SK-MEL-5 (cell line): ENCODE measurements around the gene TAB3. TPM values are rescaled to one million over a fixed set of nuclear protein-coding genes. Genes with fewer than 3 reads are reported as not detected.
A peak's percentile ranks its signal among the peaks of the same experiment; 100 is the strongest.

ENCODE experiments used
- DNase-seq: peaks from one replicate; pipeline ENCODE4 v3.0.0-alpha.2; 2016; ENCODE audit warnings: low read depth, low spot score
- in situ Hi-C: cut with HindIII; loops from 2 replicates; pipeline ENCODE4 v1.10.0; 2016; ENCODE audit warnings: low sequenced_read_pairs, high pct_unique_total_duplicates, low pct_unique_long_range_greater_than_20kb
- polyA plus RNA-seq, 2 experiments: library from polyadenylated mRNA; depleted of rRNA; stranded (reverse); fragments of >200 nt; gene quantifications; 2 replicates each; pipeline ENCODE4 v1.2.3, GENCODE V29; 2015
- total RNA-seq: library from RNA; depleted of rRNA; stranded (reverse); fragments of >200 nt; shearing (Covaris generic); gene quantifications from 2 replicates; pipeline ENCODE4 v1.2.3, GENCODE V29; 2014; rRNA removed

The TAB3 gene
- 28.0 and 29.4 TPM in 2 replicates for total RNA-seq
- 32.1 and 48.1 TPM in 2 replicates for polyA plus RNA-seq (2015; cell fraction: cytosol; rRNA removed)
- polyA plus RNA-seq (2015; cell fraction: nucleus; rRNA removed), result 75.5 and 80.6 TPM in 2 replicates

- in situ Hi-C loops, result no loop called here
These were observed at the start of gene TAB3 for GRCh38 chrX:30889147-30890140. Gene TAB3 (minus strand): TSS chrX:30889254. CDS start chrX:30859588, 29,666 bp downstream.

DNA sequence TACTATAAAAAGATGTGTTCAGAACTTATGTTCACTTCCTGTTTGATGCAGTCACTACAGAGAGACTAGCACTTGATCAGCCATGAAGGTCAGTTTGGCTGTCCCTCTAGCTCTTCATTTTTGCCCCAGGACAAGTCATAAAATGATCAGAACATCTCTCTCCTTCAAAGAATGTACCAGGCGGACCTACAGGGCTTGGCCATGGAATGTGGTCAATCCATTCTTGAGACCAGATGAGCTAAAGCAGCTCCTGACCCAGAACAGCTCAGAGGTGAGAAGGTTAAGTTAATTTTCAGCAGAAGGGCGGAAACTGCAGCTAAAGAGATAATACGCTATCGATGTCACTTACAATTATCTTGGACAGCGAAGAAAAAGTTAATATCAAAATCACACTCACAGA, 49.2 kb upstream of the TAB3 start:
- in situ Hi-C loops, result no loop called here
- DNase-seq, result no peak

More at GRCh38 chrX:30889147-30890140, at the start of gene TAB3:
- peak; percentile 94 for DNase-seq

- peak; percentile 75 for DNase-seq
- in situ Hi-C loops, result no loop called here
These were observed 46.9 kb upstream of the TAB3 start for GRCh38 chrX:30935985-30936384.

DNA sequence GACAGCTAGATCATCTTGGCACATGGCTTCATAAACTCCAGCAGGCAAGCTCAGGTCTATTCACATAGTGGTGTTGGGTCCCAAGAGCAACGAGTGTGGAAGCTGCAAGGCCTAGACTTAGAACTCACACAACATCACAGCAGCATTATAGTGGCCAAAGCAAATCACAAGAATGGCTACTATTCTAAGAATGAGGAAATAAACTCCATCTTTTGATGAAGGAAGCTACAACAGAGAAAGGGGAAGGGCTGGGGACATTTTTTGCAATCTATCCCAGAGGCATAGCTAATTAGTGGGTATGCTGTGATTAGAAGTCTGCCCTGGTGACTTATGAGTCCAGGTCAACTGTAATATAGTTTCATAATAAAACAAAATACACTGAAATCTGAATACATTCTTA, 42.9 kb upstream of the TAB3 start:
- DNase-seq, result no peak
- in situ Hi-C loops, result no loop called here

- DNase-seq, result no peak
- in situ Hi-C loops, result no loop called here
These were observed 41.6 kb upstream of the TAB3 start for GRCh38 chrX:30930679-30931078.

DNA sequence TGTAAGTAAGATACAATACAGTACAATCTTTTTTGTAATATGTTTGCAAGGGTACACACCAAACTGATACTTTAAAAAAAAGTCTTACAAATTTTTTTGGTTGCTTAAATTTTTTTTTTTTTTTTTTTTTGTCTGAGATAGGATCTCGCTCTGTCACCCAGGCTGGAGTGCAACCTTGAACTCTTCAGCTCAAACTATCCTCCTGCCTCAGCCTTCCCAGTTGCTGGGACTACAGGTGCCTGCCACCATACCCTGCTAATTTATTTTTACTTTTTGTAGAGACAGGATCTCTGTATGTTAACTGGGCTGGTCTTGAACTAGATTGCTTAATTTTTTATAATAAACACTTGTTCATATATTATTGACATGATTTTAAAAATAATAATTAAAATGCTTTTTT, 41.1 kb upstream of the TAB3 start:
- no peak for DNase-seq
- in situ Hi-C loops, result no loop called here

DNA sequence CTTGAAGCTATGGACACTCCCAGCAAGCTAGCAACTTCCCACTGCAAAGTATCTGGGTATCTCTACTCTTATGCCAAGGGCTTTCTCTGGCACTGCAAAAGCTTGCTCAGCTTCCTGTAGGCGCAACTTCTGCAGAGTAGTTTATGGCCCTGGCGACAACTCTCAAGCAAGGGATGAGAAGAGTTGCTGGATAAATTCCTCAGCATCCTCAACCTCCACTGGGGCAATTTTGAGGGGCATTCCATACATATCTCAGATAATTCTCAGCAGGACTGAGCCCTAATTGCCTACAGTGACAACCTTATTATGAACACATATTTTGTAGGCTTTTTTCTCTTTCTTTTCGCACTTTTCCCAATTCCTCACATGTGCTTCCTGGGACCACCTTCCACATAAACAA, 31.2 kb upstream of the TAB3 start:
- in situ Hi-C loops, result no loop called here
- DNase-seq, result no peak

GRCh38 chrX:30918480-30918879, 29.4 kb upstream of the TAB3 start:
- DNase-seq, result peak; percentile 89
- in situ Hi-C loops, result no loop called here

DNA sequence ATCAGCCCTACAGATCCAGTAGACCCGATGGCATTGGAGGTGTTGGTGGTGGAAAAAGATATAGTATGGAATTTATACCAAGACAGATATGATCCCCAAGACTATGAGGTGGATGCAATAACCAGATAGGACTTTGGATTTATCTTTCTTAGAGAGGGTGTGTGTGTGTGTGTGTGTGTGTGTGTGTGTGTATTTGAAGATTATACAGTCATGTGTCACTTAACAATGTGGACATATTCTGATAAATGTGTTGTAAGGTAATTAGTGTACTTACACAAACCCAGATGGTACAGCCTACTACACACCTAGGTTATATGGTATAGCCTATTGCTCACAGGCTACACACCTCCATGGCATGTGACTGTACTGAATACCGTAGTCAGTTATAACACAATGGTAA, 24.4 kb upstream of the TAB3 start:
- in situ Hi-C loops, result no loop called here

DNA sequence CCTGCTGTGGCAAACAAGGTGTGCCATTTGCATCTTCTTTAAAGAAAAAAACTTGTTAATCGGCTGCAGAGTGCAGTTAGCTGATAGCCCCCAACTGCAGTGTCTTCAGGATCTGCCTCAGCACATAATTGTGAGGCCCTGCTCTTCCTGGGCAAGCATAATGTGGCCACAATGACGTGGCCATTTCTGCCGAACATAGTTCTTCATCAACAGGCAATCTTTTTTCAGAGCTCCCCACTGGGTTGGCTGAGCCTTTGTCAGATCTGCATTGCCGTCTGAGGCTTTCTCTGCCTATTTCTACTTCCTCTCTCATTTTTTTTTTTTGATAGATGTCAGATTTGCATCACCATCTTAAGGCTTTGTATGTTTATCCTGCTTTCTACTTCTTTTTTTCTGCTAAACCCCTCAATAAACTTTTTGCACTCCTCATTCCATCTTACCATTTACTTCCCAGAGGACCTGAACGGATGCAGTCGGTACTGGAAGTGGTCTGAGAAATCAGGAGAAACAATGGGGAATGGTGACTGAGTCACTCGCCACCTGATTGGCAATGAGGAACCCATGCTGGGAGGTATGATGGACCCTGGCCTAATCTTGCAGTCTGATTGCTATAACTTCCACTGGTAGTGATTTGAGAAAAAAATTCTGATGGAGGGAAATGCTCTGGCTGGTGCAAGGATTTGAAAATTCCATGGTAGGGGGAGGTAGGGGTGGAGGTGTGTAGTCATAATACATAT, 21.2 kb upstream of the TAB3 start:
- no peak for DNase-seq
- in situ Hi-C loops, result no loop called here

More for the DNA sequence above, 24.4 kb upstream of the TAB3 start:
- no peak for DNase-seq

DNA sequence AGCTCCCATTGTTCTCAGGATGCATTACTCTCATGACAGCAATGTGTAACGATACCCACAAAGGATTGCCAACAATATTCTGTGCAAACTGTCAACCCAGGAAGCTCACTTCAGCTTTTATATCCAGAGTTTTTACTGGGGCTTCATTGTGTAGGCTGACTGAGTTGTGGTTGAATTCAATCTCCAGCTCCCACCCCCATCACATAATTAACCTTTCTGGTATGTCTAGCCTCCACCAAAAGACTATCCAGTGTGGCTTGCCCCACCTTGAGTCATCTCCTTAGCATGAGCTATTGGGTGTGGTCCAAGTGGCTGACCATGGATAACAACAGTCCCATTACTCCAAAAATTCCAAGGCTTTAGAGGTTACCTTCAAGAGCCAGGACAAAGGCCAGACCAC, 17.7 kb upstream of the TAB3 start:
- in situ Hi-C loops, result no loop called here
- peak; percentile 27 for DNase-seq

GRCh38 chrX:30905321-30905720, 16.3 kb upstream of the TAB3 start:
- in situ Hi-C loops, result no loop called here
- peak; percentile 39 for DNase-seq

GRCh38 chrX:30904632-30905031, 15.6 kb upstream of the TAB3 start:
- no peak for DNase-seq
- in situ Hi-C loops, result no loop called here

DNA sequence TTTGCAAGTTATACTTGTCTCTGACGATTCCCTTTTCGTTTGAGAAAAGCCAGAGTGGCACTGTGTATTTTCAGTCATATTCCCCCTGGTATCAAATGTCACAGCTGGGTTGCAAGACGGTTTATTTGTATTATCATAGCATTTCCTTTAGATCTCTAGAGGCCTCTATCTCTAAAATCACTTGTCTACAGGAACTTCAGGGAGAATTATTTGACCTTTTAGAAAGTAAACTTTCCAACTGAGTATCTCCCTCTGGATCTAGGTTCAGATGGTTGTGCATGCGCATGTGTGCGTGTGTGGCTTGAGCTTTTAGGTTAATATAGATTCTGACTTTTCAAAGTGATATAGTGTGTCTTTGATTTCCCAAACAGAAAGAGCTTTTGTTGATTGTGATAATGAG, 15.1 kb upstream of the TAB3 start:
- in situ Hi-C loops, result no loop called here
- peak; percentile 88 for DNase-seq

DNA sequence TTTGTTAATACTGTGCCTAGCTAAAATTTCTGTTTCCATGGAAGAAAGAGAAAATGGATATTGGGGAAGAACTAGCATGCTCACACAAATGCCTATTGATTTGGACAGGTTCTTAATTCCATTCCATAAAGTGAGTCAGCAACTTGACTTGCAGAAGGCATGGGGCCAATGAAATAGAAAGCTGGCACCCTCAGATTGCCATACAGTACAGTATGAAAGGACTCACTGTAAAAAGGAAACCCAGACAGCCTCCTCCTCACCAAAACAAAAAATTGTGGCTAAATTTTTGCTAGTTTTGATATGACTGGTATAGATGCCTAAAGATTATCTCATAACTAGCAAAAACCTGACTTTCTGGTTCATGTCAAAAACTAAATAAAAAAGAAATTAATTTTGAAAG, 11.2 kb upstream of the TAB3 start:
- DNase-seq, result no peak
- in situ Hi-C loops, result no loop called here

GRCh38 chrX:30898886-30899285, 9.8 kb upstream of the TAB3 start:
- in situ Hi-C loops, result no loop called here
- no peak for DNase-seq

DNA sequence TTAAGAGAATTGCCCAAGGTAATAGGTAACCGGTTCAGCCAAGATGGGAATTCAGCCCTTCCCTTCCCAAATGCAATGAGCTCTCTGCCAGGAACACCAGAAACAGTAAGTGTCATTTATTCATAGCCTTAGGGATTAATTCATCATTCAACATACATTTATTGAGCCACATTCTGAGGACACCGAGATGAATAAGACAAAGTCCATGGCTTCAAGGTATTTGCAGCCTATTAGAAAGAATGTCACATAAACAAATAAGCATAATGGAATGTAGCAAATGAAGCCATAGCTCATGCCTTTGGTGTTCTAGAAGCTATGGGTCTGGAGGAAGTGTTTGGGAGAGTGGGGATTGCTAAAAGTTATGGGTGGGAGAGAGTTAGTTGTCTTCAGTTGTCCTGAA, 6.3 kb upstream of the TAB3 start:
- peak; percentile 30 for DNase-seq
- in situ Hi-C loops, result no loop called here

DNA sequence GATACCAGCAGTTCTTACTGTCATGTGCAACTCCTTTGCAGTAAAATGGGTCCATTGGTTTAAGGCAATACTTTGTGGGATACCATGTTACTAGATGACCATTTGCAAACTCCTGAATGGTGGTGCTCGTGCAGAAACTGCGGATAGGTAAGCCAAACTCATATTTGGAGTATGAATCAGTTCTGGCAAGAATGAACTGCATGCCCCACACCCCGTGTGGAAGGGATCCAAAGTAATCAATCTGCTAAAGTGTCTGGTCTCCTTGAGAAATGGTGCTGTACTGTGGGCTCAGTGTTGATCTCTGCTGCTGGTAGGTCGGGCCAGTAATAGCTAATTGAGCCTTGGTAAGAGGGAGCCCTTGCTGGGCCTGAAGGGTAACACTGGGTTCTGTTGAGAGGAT, 4.2 kb upstream of the TAB3 start:
- in situ Hi-C loops, result no loop called here
- no peak for DNase-seq
